Measurements from ENCODE around the gene CFHR4. TPM values are rescaled to one million over a fixed set of nuclear protein-coding genes. Genes with fewer than 3 reads are reported as not detected.

The CFHR4 gene
- total RNA-seq, 1 experiment from 2014 or later, result not detected

DNA sequence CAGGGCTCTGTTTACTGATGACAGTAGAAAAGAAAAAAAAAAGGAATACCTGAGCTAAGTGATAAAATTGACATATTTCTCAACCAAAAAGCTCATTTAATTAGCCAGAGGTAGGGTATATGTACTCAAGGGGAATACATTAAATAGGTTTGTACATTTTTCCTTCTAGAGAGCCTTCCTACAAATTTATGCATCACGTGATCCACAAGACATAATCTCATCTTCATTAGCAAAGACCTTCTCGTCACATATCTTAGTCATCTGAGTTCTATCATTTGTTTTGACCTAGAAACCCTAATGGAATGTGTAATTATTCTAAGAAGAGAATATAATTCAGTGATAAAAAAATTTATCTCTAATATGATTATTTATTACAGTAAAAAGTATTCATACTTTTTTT, 30.7 kb upstream of the CFHR4 start:
- Histone ChIP-seq H3K4me3 (no peak overlapping the region), H3K27me3 (ENCODE audit: insufficient read depth, low read depth) (no peaks in the 10 kb centered on the region), H3K4me1 (replicated peaks; ENCODE audit: insufficient read depth) (no peaks in the 10 kb centered on the region), H3K9me2 (ENCODE audit: insufficient read depth) (no peaks in the 10 kb centered on the region), H3K4me2 (no peak overlapping the region), H3F3A (ENCODE audit: insufficient read depth, low read depth) (no peaks in the 10 kb centered on the region), H3K27ac (no peak overlapping the region), H3K36me3 (ENCODE audit: low read depth) (no peaks in the 10 kb centered on the region), H3K79me2 (ENCODE audit: low read depth) (no peaks in the 10 kb centered on the region), H2AFZ (no peak overlapping the region), H3K9me3 (ENCODE audit: insufficient read depth, low read depth) (no peaks in the 10 kb centered on the region), H4K20me1 (ENCODE audit: insufficient read depth) (no peaks in the 10 kb centered on the region)
- CTCF ChIA-PET, result interaction anchor here (0.7 kb wide), 1 partner anchor 129 kb away, joined by 5 read pairs; no protein-coding TSS in a partner anchor
- POLR2A ChIA-PET (ENCODE audit: unreplicated experiment), result no interaction called here
- no peak for DNase-seq
- intact Hi-C loops (cut with micrococcal nuclease; ENCODE audit: unreplicated experiment), result no loop called here
- BruUV-seq (replicated peaks), result no TSS peak
- TF ChIP-seq EZH2 (IDR thresholded peaks at IDR 0.05; ENCODE audit: low read depth), result no peak

DNA sequence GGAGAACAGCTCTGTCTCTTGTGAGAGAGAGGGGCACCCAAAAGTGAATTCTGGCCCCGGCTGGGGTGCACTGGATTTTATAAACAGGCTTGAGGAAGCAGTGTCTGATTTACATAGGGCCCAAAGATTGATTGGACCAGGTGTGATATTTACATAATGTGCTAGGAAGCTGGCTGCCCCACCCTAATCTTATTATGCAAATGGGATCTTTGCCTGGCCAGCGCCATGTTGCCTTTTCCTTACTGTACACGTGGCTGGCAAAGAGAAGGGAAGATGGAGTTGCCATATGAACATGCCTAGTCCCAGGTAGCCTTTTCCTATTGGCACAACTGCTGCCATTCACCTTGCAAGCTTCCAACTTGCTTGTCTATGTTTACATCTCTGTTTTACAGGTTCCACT, 29.0 kb upstream of the CFHR4 start:
- DNase-seq, result no peak
- Histone ChIP-seq H3K4me2 (no peak overlapping the region), H3K27ac (no peak overlapping the region), H3K27me3 (ENCODE audit: insufficient read depth, low read depth) (no peaks in the 10 kb centered on the region), H3F3A (ENCODE audit: insufficient read depth, low read depth) (no peaks in the 10 kb centered on the region), H3K79me2 (ENCODE audit: low read depth) (no peaks in the 10 kb centered on the region), H3K4me3 (no peak overlapping the region), H3K4me1 (replicated peaks; ENCODE audit: insufficient read depth) (no peaks in the 10 kb centered on the region), H4K20me1 (ENCODE audit: insufficient read depth) (no peaks in the 10 kb centered on the region), H3K9me2 (ENCODE audit: insufficient read depth) (no peaks in the 10 kb centered on the region), H3K36me3 (ENCODE audit: low read depth) (no peaks in the 10 kb centered on the region), H3K9me3 (ENCODE audit: insufficient read depth, low read depth) (no peaks in the 10 kb centered on the region), H2AFZ (no peak overlapping the region)
- BruUV-seq (replicated peaks), result no TSS peak
- TF ChIP-seq, protein P1, sequence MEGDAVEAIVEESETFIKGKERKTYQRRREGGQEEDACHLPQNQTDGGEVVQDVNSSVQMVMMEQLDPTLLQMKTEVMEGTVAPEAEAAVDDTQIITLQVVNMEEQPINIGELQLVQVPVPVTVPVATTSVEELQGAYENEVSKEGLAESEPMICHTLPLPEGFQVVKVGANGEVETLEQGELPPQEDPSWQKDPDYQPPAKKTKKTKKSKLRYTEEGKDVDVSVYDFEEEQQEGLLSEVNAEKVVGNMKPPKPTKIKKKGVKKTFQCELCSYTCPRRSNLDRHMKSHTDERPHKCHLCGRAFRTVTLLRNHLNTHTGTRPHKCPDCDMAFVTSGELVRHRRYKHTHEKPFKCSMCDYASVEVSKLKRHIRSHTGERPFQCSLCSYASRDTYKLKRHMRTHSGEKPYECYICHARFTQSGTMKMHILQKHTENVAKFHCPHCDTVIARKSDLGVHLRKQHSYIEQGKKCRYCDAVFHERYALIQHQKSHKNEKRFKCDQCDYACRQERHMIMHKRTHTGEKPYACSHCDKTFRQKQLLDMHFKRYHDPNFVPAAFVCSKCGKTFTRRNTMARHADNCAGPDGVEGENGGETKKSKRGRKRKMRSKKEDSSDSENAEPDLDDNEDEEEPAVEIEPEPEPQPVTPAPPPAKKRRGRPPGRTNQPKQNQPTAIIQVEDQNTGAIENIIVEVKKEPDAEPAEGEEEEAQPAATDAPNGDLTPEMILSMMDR (conservative IDR thresholded peaks at IDR 0.05), result no peak
- TF ChIP-seq EZH2 (IDR thresholded peaks at IDR 0.05; ENCODE audit: low read depth), result no peak
- POLR2A ChIA-PET (ENCODE audit: unreplicated experiment), result no interaction called here
- intact Hi-C loops (cut with micrococcal nuclease; ENCODE audit: unreplicated experiment), result no loop called here
- CTCF ChIA-PET, result no interaction called here

DNA sequence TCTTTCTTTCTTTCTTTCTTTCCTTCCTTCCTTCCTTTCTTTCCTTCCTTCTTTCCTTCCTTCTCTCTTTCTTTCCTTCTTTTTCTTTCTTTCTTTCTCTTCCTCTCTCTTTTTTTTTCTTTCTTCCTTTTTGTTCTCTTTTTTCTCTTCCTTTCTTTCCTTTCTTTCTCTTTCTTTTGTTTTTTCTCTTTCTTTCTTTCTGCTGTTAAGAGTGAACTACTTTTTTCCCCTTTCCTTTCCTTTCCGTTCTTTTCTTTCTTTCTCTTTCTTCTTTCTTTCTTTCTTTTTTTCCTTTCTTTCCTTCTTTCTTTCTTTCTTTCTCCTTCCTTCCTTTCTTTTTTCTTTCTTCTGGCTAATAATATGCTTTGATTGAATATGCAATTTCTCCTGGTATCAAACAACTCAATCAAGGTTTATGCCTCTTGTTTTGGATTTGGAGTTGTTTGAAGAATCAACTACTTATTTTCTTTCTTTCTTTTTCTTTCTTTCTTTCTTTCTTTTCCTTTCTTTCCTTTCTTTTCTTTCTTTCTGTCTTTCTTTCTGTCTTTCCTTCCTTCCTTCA, 27.4 kb upstream of the CFHR4 start:
- intact Hi-C loops (cut with micrococcal nuclease; ENCODE audit: unreplicated experiment), result loop anchor here (10.0 kb wide), 1 partner anchor 64 kb away; no protein-coding TSS in a partner anchor
- no peak overlapping the region for H3K4me3 ChIP-seq
- no peaks in the 10 kb centered on the region for H4K20me1 ChIP-seq (ENCODE audit: insufficient read depth)
- H2AFZ ChIP-seq, result no peak overlapping the region
- no peaks in the 10 kb centered on the region for H3K9me2 ChIP-seq (ENCODE audit: insufficient read depth)
- H3K79me2 ChIP-seq (ENCODE audit: low read depth), result no peaks in the 10 kb centered on the region
- ChIA-PET POLR2A (ENCODE audit: unreplicated experiment) (no interaction called here), CTCF (no interaction called here)
- no peaks in the 10 kb centered on the region for H3K27me3 ChIP-seq (ENCODE audit: insufficient read depth, low read depth)
- H3F3A ChIP-seq (ENCODE audit: insufficient read depth, low read depth), result no peaks in the 10 kb centered on the region
- H3K36me3 ChIP-seq (ENCODE audit: low read depth), result no peaks in the 10 kb centered on the region
- H3K4me2 ChIP-seq, result no peak overlapping the region
- H3K9me3 ChIP-seq (ENCODE audit: insufficient read depth, low read depth), result no peaks in the 10 kb centered on the region
- no peak overlapping the region for H3K27ac ChIP-seq
- H3K4me1 ChIP-seq (replicated peaks; ENCODE audit: insufficient read depth), result no peaks in the 10 kb centered on the region
- TF ChIP-seq EZH2 (IDR thresholded peaks at IDR 0.05; ENCODE audit: low read depth), result no peak
- TF ChIP-seq, protein P1 (conservative IDR thresholded peaks at IDR 0.05), result no peak
- no TSS peak for BruUV-seq (replicated peaks)
- no peak for DNase-seq

DNA sequence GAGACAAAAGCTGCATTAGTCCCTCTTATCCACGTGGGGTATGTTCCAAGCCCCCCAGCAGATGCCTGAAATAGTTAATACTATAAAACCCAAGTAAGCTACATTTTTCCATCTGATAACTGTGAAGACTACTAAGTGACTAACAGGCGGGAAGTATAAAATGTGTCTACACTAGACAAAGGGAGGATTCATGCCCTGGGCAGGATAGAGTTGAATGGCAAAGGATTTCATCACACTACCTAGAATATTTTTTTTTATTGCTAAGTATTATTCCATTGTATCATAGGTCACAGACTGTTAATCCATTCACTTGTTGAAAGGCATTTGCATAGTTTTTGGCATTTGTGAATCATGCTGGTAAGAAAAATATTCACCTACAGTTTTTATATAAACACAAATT, 26.4 kb upstream of the CFHR4 start:
- intact Hi-C loops (cut with micrococcal nuclease; ENCODE audit: unreplicated experiment), result loop anchor here (10.0 kb wide), 1 partner anchor 63 kb away; no protein-coding TSS in a partner anchor
- DNase-seq, result no peak
- CTCF ChIA-PET, result no interaction called here

More for the DNA sequence above, 26.4 kb upstream of the CFHR4 start:
- Histone ChIP-seq H3K36me3 (ENCODE audit: low read depth) (no peaks in the 10 kb centered on the region), H3K79me2 (ENCODE audit: low read depth) (no peaks in the 10 kb centered on the region), H3K9me2 (ENCODE audit: insufficient read depth) (no peaks in the 10 kb centered on the region; the same call in 1 of the 2 replicates), H4K20me1 (ENCODE audit: insufficient read depth) (no peaks in the 10 kb centered on the region), H3K4me2 (no peak overlapping the region), H2AFZ (no peak overlapping the region), H3K27me3 (ENCODE audit: insufficient read depth, low read depth) (no peaks in the 10 kb centered on the region), H3K4me3 (no peak overlapping the region), H3K27ac (no peak overlapping the region), H3K4me1 (replicated peaks; ENCODE audit: insufficient read depth) (no peaks in the 10 kb centered on the region), H3K9me3 (ENCODE audit: insufficient read depth, low read depth) (no peaks in the 10 kb centered on the region), H3F3A (ENCODE audit: insufficient read depth, low read depth) (no peaks in the 10 kb centered on the region)
- TF ChIP-seq, protein P1 (conservative IDR thresholded peaks at IDR 0.05), result no peak
- TF ChIP-seq EZH2 (IDR thresholded peaks at IDR 0.05; ENCODE audit: low read depth), result no peak
- POLR2A ChIA-PET (ENCODE audit: unreplicated experiment), result no interaction called here
- BruUV-seq (replicated peaks), result no TSS peak
